Measurements from ENCODE around the gene ZDHHC1.

Gene ZDHHC1

DNA sequence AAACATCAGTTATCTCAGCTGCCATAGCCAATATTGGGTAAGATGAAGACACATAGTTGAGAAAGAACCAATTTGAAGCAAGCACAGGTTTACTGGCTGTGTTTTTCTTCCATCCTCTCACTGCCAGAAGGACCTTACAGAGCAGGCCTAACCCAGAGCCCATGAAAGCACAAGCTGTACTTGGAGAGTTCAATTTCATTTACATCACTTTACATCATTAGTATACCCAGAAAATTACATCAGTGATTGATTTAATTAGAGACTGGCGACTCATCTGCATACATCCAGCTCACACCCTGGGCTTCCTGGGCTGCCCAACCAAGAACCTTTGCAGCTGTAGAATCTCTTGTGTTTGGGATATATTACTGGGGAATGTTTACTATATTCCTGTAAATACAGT is 66.0 kb downstream of the ZDHHC1 start:
- DNase-seq = no peak

- DNase-seq = no peak
These were observed 67.1 kb downstream of the ZDHHC1 start for GRCh38 chr16:67349172-67349571.

DNA sequence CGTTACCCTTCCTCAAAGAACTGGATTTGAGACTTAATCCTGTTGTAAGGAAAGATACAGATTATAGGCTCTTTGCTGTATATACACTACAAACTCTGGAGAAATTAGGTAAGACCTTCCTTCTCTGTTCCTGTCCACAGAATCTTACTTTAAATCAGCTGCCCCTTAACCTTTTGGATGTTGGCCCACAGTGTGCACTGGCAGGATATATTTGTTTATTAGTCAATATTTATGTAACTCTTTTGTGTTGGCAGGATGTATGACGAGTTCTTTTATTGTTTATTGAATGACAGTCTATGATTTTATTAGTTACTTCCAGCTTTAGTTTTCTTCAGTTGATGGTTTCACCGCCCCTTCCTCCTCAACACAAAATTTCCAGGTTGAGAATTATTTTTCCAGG is 69.9 kb downstream of the ZDHHC1 start:
- no peak for DNase-seq

DNA sequence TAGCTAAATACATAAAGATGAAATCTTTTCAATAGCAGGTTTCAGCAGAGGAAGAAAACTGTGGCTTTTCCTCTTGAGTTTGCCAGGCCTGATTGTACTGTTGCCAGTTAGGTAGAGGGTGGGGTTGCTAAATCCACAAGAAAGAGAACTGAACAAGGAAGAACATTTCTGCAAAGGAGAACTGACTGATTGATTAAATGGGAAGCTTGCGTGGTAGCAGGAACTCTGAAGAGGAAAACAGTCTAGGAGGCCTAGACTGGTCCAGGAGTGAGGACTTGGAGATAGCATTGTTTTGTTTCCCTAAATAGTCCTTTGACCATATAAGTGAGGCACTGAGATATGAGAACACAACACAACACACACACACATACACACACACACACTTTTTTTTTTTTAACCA is 70.9 kb downstream of the ZDHHC1 start:
- no peak for DNase-seq

All from cerebellar nuclear complex (tissue), 1 donor.